Measurements from ENCODE around the gene IGF2BP2. TPM values are rescaled to one million over a fixed set of nuclear protein-coding genes. Genes with fewer than 3 reads are reported as not detected.

Gene IGF2BP2
- total and polyA plus RNA-seq, 2 of the 4 experiments (the other 2 are of a cell fraction), result 23.4 to 88.2 TPM

- no peak overlapping the region for H3K9ac ChIP-seq (ENCODE audit: low read depth, low read length)
- dilution Hi-C loops (cut with HindIII; ENCODE audit: low sequenced_read_pairs, unreplicated experiment) (no loop called here), intact Hi-C loops (cut with micrococcal nuclease) (loop anchor here (10.0 kb wide), 1 partner anchor 1435 kb away; no protein-coding TSS in a partner anchor), in situ Hi-C loops (cut with MboI; ENCODE audit: low sequenced_read_pairs) (no loop called here)
- H2AK9ac ChIP-seq (replicated peaks; ENCODE audit: low read depth, low read length, poor library complexity), result no peak overlapping the region
- H3K36me3 ChIP-seq (ENCODE audit: control insufficient read depth, insufficient read depth, low read length), result peaks cover 2% of the 10 kb centered on the region
- H3K4me2 ChIP-seq (ENCODE audit: low read depth, low read length), result no peak overlapping the region; the same call in 1 of the 2 replicates
- H4K5ac ChIP-seq (ENCODE audit: low read depth, low read length), result no peak overlapping the region
- peaks cover 9 to 96% of the 10 kb centered on the region in 2 experiments for H3K79me1 ChIP-seq (ENCODE audit: low read depth in 1 of 2, low read length in 2 of 2)
- H3K9me1 ChIP-seq (ENCODE audit: insufficient read depth, low read length), result peaks cover 35% of the 10 kb centered on the region
- H2AFZ ChIP-seq (replicated peaks; ENCODE audit: low read length, poor library complexity), result no peak overlapping the region
- no peak overlapping the region for H2AK5ac ChIP-seq (ENCODE audit: low read depth, low read length)
- peak overlapping the region; percentile 15; the same call in 1 of the 2 replicates for H3K23ac ChIP-seq (ENCODE audit: low read depth, low read length)
- H3K27me3 ChIP-seq (ENCODE audit: control insufficient read depth, insufficient read depth, low read length), result no peaks in the 10 kb centered on the region
- H4K8ac ChIP-seq (ENCODE audit: low read depth in 2 of 2, low read length in 2 of 2), result no peak overlapping the region
- peaks cover 100% of the 10 kb centered on the region for H4K20me1 ChIP-seq (ENCODE audit: insufficient read depth, low read length)
- no TSS peak for BruUV-seq (replicated peaks)
- ChIA-PET POLR2A (ENCODE audit: unreplicated experiment) (no interaction called here), CTCF (interaction anchor here (0.5 to 4.6 kb wide), 3 partner anchors 11 to 22 kb away, joined by 3 to 22 read pairs (median 6); no protein-coding TSS in a partner anchor)
- no peak overlapping the region for H3K27ac ChIP-seq (ENCODE audit: insufficient read depth, low read length)
- no peak overlapping the region for H3K4ac ChIP-seq (ENCODE audit: low read depth, low read length)
- no peak overlapping the region for H2BK120ac ChIP-seq (ENCODE audit: low read depth, low read length)
- H4K91ac ChIP-seq (ENCODE audit: insufficient read depth, low read depth, low read length), result no peak overlapping the region
- no peak overlapping the region for H3K4me3 ChIP-seq (ENCODE audit: insufficient read depth, low read depth, low read length)
- no peaks in the 10 kb centered on the region for H3K9me3 ChIP-seq (ENCODE audit: control insufficient read depth, insufficient read depth, low read length)
- peaks cover 26% of the 10 kb centered on the region for H3K4me1 ChIP-seq (ENCODE audit: control insufficient read depth, insufficient read depth, low read length)
- WGBS, 2 experiments (ENCODE audit: extremely low coverage in 2 of 2, insufficient read length in 1 of 2), result no CpG with 5 or more reads among the region's 2 CpGs
- no peak overlapping the region for H3K56ac ChIP-seq (ENCODE audit: extremely low read depth, insufficient read depth, low read length)
- DNase-seq (no peak), ATAC-seq (ENCODE audit: low read depth) (no peak)
- H2BK20ac ChIP-seq (ENCODE audit: low read depth, low read length), result no peak overlapping the region
- TF ChIP-seq MXI1 (IDR thresholded peaks at IDR 0.05; ENCODE audit: borderline replicate concordance, low read depth, low read length), result no peak
- no peak for TF ChIP-seq SMC3 (IDR thresholded peaks at IDR 0.05; ENCODE audit: low read depth, low read length)
- TF ChIP-seq, protein P1, sequence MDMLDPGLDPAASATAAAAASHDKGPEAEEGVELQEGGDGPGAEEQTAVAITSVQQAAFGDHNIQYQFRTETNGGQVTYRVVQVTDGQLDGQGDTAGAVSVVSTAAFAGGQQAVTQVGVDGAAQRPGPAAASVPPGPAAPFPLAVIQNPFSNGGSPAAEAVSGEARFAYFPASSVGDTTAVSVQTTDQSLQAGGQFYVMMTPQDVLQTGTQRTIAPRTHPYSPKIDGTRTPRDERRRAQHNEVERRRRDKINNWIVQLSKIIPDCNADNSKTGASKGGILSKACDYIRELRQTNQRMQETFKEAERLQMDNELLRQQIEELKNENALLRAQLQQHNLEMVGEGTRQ (IDR thresholded peaks at IDR 0.05; ENCODE audit: low read depth, low read length), result no peak
- no peak for TF ChIP-seq CHD1 (IDR thresholded peaks at IDR 0.05; ENCODE audit: low read depth, low read length)
- TF ChIP-seq MAZ (IDR thresholded peaks at IDR 0.05; ENCODE audit: borderline replicate concordance, low read depth, low read length), result no peak
- no peak for TF ChIP-seq POLR2A (IDR thresholded peaks at IDR 0.05; ENCODE audit: low read depth, low read length)
- TF ChIP-seq BHLHE40 (IDR thresholded peaks at IDR 0.05; ENCODE audit: low read depth, low read length), result no peak
- no peak for TF ChIP-seq RCOR1 (IDR thresholded peaks at IDR 0.05; ENCODE audit: insufficient replicate concordance, low read length)
- no peak for TF ChIP-seq ELK1 (IDR thresholded peaks at IDR 0.05; ENCODE audit: borderline replicate concordance, low read depth, low read length)
- no peak for TF ChIP-seq CEBPB (IDR thresholded peaks at IDR 0.05; ENCODE audit: low read depth, low read length)
- TF ChIP-seq FOS (IDR thresholded peaks at IDR 0.05; ENCODE audit: low read depth, low read length), result no peak
- no peak for TF ChIP-seq NFE2L2 (IDR thresholded peaks at IDR 0.05; ENCODE audit: low read depth, low read length)
- no peak for TF ChIP-seq RFX5 (IDR thresholded peaks at IDR 0.05; ENCODE audit: low read depth, low read length)
- TF ChIP-seq MAFK (IDR thresholded peaks at IDR 0.05; ENCODE audit: low read depth, low read length), result no peak
- no peak for TF ChIP-seq RAD21 (IDR thresholded peaks at IDR 0.05; ENCODE audit: low read length)
- TF ChIP-seq, protein P2, sequence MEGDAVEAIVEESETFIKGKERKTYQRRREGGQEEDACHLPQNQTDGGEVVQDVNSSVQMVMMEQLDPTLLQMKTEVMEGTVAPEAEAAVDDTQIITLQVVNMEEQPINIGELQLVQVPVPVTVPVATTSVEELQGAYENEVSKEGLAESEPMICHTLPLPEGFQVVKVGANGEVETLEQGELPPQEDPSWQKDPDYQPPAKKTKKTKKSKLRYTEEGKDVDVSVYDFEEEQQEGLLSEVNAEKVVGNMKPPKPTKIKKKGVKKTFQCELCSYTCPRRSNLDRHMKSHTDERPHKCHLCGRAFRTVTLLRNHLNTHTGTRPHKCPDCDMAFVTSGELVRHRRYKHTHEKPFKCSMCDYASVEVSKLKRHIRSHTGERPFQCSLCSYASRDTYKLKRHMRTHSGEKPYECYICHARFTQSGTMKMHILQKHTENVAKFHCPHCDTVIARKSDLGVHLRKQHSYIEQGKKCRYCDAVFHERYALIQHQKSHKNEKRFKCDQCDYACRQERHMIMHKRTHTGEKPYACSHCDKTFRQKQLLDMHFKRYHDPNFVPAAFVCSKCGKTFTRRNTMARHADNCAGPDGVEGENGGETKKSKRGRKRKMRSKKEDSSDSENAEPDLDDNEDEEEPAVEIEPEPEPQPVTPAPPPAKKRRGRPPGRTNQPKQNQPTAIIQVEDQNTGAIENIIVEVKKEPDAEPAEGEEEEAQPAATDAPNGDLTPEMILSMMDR (conservative IDR thresholded peaks at IDR 0.05; ENCODE audit: low read depth, low read length), result no peak
- no peak overlapping the region for H2BK5ac ChIP-seq (ENCODE audit: low read depth, low read length, poor library complexity, severe bottlenecking)
- no peak overlapping the region for H3K18ac ChIP-seq (ENCODE audit: low read depth, low read length)
- H3K14ac ChIP-seq (replicated peaks; ENCODE audit: low read depth, low read length), result no peak overlapping the region
- no peak overlapping the region for H2BK15ac ChIP-seq (ENCODE audit: low read depth, low read length)
These were observed 45.4 kb downstream of the IGF2BP2 start for GRCh38 chr3:185779461-185779860.
